H1 (cell line): ENCODE measurements around the gene MYOM3. TPM values are rescaled to one million over a fixed set of nuclear protein-coding genes. Genes with fewer than 3 reads are reported as not detected.

Experiments
- CTCF ChIA-PET: fragments of 300-600 bp; sonication (Branson Sonifier 250); formaldehyde crosslinking; loops from one replicate; lab custom pipeline; 2021; ENCODE audit not compliant: partially characterized antibody; lab: Charles Lee
- POLR2A ChIA-PET: fragments of 300-600 bp; sonication (Branson Sonifier 250); formaldehyde crosslinking; loops from one replicate; lab custom pipeline; 2021; ENCODE audit warnings: inconsistent platforms; ENCODE audit not compliant: partially characterized antibody; lab: Charles Lee
- DNase-seq, 2 experiments: peaks; one replicate each; pipeline versions ENCODE4 v3.0.0 to v3.0.0-alpha.2; 2010 to 2022; ENCODE audit warnings: low spot score in 2 of 2, low read depth in 1 of 2, mixed read lengths in 1 of 2
- FAIRE-seq: peaks from 2 replicates; lab custom pipeline; 2011; peaks lifted over from hg19 to GRCh38; lab: Jason Lieb, UNC
- H2AFZ ChIP-seq: 2 replicates; pipeline ENCODE4 v1.8.1; 2012; ENCODE audit warnings: low read length, inconsistent platforms
- H2AK5ac ChIP-seq: 2 replicates; pipeline ENCODE4 v1.6.1; 2013; ENCODE audit warnings: low read depth, low read length
- H2BK120ac ChIP-seq: replicated peaks from 2 replicates; pipeline ENCODE3; 2013; ENCODE audit warnings: low read depth, low read length, inconsistent platforms
- H2BK12ac ChIP-seq: 2 replicates; pipeline ENCODE4 v1.6.1; 2013; ENCODE audit warnings: low read depth, low read length
- H2BK15ac ChIP-seq: 2 replicates; pipeline ENCODE4 v1.6.1; 2013; ENCODE audit warnings: low read length
- H2BK20ac ChIP-seq: 2 replicates; pipeline ENCODE4 v1.6.1; 2013; ENCODE audit warnings: low read length
- H2BK5ac ChIP-seq: 2 replicates; pipeline ENCODE4 v1.6.1; 2013; ENCODE audit warnings: low read depth, low read length
- H3K14ac ChIP-seq: 2 replicates; pipeline ENCODE4 v1.6.1; 2013; ENCODE audit warnings: inconsistent platforms; ENCODE audit not compliant: insufficient read length
- H3K18ac ChIP-seq: 2 replicates; pipeline ENCODE4 v1.6.1; 2013; ENCODE audit warnings: low read length; ENCODE audit errors: extremely low read depth
- H3K23ac ChIP-seq: 2 replicates; pipeline ENCODE4 v1.6.1; 2013; ENCODE audit warnings: inconsistent platforms; ENCODE audit not compliant: insufficient read length
- H3K23me2 ChIP-seq: 2 replicates; pipeline ENCODE4 v1.6.1; 2013; ENCODE audit warnings: low read depth, low read length
- H3K27ac ChIP-seq: 2 replicates; pipeline ENCODE4 v1.6.1; 2011; ENCODE audit warnings: low read depth, low read length, inconsistent platforms
- H3K27me3 ChIP-seq, 4 experiments: replicated peaks in 1 of 4; 1 replicate in 1 of 4; 2 replicates in 3 of 4; pipeline versions ENCODE4 v1.6.1 to v1.8.1; 2011 to 2013; ENCODE audit warnings: low read length in 3 of 4, mild to moderate bottlenecking in 3 of 4, inconsistent platforms in 2 of 4, mixed read lengths in 2 of 4, moderate library complexity in 1 of 4; ENCODE audit not compliant: control insufficient read depth in 3 of 4, insufficient read depth in 3 of 4; ENCODE audit errors: extremely low read depth in 1 of 4
- H3K36me3 ChIP-seq, 4 experiments: 2 replicates each; pipeline versions ENCODE4 v1.6.1 to v1.8.1; 2011 to 2013; ENCODE audit warnings: mild to moderate bottlenecking in 4 of 4, low read length in 3 of 4, moderate library complexity in 2 of 4, control low read depth in 1 of 4, inconsistent platforms in 1 of 4; ENCODE audit not compliant: insufficient read depth in 4 of 4, control insufficient read depth in 2 of 4
- H3K4ac ChIP-seq: replicated peaks from 2 replicates; pipeline ENCODE3; 2013; ENCODE audit warnings: low read length, low read depth, mixed read lengths, inconsistent platforms; ENCODE audit not compliant: insufficient read length
- H3K4me1 ChIP-seq, 4 experiments: replicated peaks in 1 of 4; 1 replicate in 1 of 4; 2 replicates in 3 of 4; pipeline versions ENCODE4 v1.6.1 to v1.8.1; 2011 to 2013; ENCODE audit warnings: low read length in 3 of 4, inconsistent platforms in 2 of 4, mixed read lengths in 1 of 4; ENCODE audit not compliant: insufficient read depth in 4 of 4, control insufficient read depth in 3 of 4
- H3K4me2 ChIP-seq, 2 experiments: 2 replicates each; pipeline versions ENCODE4 v1.6.1 to v1.8.1; 2011 to 2013; ENCODE audit warnings: low read depth in 2 of 2, low read length in 2 of 2, control low read depth in 1 of 2, inconsistent platforms in 1 of 2, mild to moderate bottlenecking in 1 of 2; ENCODE audit not compliant: insufficient read depth in 1 of 2
- H3K4me3 ChIP-seq, 4 experiments: fragments of 200-600, 300-600 bp in 1 of 4; sonication (generic), shearing (Covaris generic), sonication (Bioruptor Twin) in 1 of 4; 2 replicates each; pipeline versions ENCODE4 v1.5.1 to v1.8.1; 2011 to 2016; ENCODE audit warnings: low read length in 4 of 4, low read depth in 3 of 4, control low read depth in 2 of 4, inconsistent platforms in 2 of 4, mild to moderate bottlenecking in 2 of 4, mixed read lengths in 1 of 4, moderate library complexity in 1 of 4; ENCODE audit not compliant: insufficient read depth in 2 of 4; ENCODE audit errors: extremely low read depth in 1 of 4
- H3K56ac ChIP-seq: replicated peaks from 2 replicates; pipeline ENCODE3; 2013; ENCODE audit warnings: low read depth, mild to moderate bottlenecking, mixed read lengths, low read length, inconsistent platforms; ENCODE audit not compliant: insufficient read length
- H3K79me1 ChIP-seq: 2 replicates; pipeline ENCODE4 v1.6.1; 2013; ENCODE audit warnings: low read depth, low read length, control low read depth
- H3K79me2 ChIP-seq, 2 experiments: 2 replicates each; pipeline versions ENCODE4 v1.6.1 to v1.8.1; 2012 to 2013; ENCODE audit warnings: low read length in 2 of 2, mild to moderate bottlenecking in 2 of 2, inconsistent platforms in 1 of 2; ENCODE audit not compliant: insufficient read depth in 2 of 2, control insufficient read depth in 1 of 2
- H3K9ac ChIP-seq, 4 experiments: replicated peaks in 1 of 4; 1 replicate in 1 of 4; 2 replicates in 3 of 4; pipeline versions ENCODE4 v1.6.1 to v1.8.1; 2011 to 2013; ENCODE audit warnings: low read depth in 3 of 4, low read length in 3 of 4, control low read depth in 2 of 4, mild to moderate bottlenecking in 2 of 4, moderate library complexity in 2 of 4, inconsistent platforms in 1 of 4; ENCODE audit errors: extremely low read depth in 1 of 4
- H3K9me3 ChIP-seq, 2 experiments: 2 replicates each; pipeline versions ENCODE4 v1.6.1 to v1.8.1; 2012 to 2013; ENCODE audit warnings: mild to moderate bottlenecking in 2 of 2, moderate library complexity in 2 of 2, control low read depth in 1 of 2, inconsistent platforms in 1 of 2, low read depth in 1 of 2, low read length in 1 of 2, mixed read lengths in 1 of 2; ENCODE audit not compliant: insufficient read depth in 2 of 2
- H4K20me1 ChIP-seq, 2 experiments: replicated peaks in 1 of 2; 2 replicates each; pipeline versions ENCODE3 to v1.8.1; 2011 to 2013; ENCODE audit warnings: inconsistent platforms in 2 of 2, low read length in 2 of 2, mild to moderate bottlenecking in 1 of 2; ENCODE audit not compliant: insufficient read depth in 2 of 2, control insufficient read depth in 1 of 2
- H4K5ac ChIP-seq: 2 replicates; pipeline ENCODE4 v1.6.1; 2013; ENCODE audit warnings: low read length, low read depth, mixed read lengths, inconsistent platforms; ENCODE audit not compliant: insufficient read length
- H4K8ac ChIP-seq: 2 replicates; pipeline ENCODE4 v1.8.0; 2013; ENCODE audit warnings: mild to moderate bottlenecking, moderate library complexity, low read length, inconsistent platforms; ENCODE audit not compliant: insufficient read depth; ENCODE audit errors: extremely low read depth
- H4K91ac ChIP-seq: replicated peaks from 2 replicates; pipeline ENCODE3; 2013; ENCODE audit warnings: low read length, mixed read lengths, inconsistent platforms; ENCODE audit not compliant: insufficient read length
- HDAC6 ChIP-seq: IDR thresholded peaks from one replicate; pipeline ENCODE4 v1.7.1; 2012; ENCODE audit warnings: low read depth, mild to moderate bottlenecking, inconsistent platforms, low read length, moderate library complexity
- KDM4A ChIP-seq: IDR thresholded peaks from one replicate; pipeline ENCODE4 v1.7.1; 2012; ENCODE audit warnings: low read depth, mild to moderate bottlenecking, moderate library complexity, low read length, inconsistent platforms; ENCODE audit not compliant: severe bottlenecking
- RFX5 ChIP-seq: IDR thresholded peaks from 2 replicates; pipeline ENCODE4 v1.6.1; 2011; ENCODE audit warnings: low read depth, low read length, improper control_type of control experiment, borderline replicate concordance
- WGBS, 2 experiments: shearing (Covaris generic) in 1 of 2; methylation state at CpG; one replicate each; pipeline versions ENCODE4 v1.1.6 to v1.1.7; 2013 to 2015; ENCODE audit warnings: low lambda C conversion rate in 2 of 2, mixed read lengths in 2 of 2, inconsistent platforms in 1 of 2, low coverage in 1 of 2, missing lambda C conversion rate in 1 of 2; ENCODE audit not compliant: insufficient replicate concordance in 2 of 2, insufficient coverage in 1 of 2, insufficient read length in 1 of 2; ENCODE audit errors: extremely low coverage in 1 of 2, missing lambda C conversion rate in 1 of 2; 5-methylcytosine and 5-hydroxymethylcytosine counted together
- polyA plus RNA-seq, 7 experiments: library from polyadenylated mRNA; depleted of rRNA in 3 of 7; stranded (reverse) in 5 of 7; unstranded in 2 of 7; fragments of >200 nt in 5 of 7; fragments of 200-250 nt in 2 of 7; gene quantifications; 1 replicate in 5 of 7; 2 replicates in 1 of 7; 4 replicates in 1 of 7; pipeline versions ENCODE4 v1.2.1 to v1.2.3, GENCODE V29; 2011 to 2013; ENCODE audit warnings: missing spikeins in 2 of 7, mixed read lengths in 2 of 7
- total RNA-seq: library from RNA; stranded (reverse); fragmentation: NEBNext Ultra II Directional; extraction: Animal tissue kit (Norgen Biotek cat#: 25700); gene quantifications from 2 replicates; pipeline ENCODE4 v1.2.1, GENCODE V29; 2021
- TF ChIP-seq, protein P1 (sequence below): IDR thresholded peaks from 2 replicates; pipeline ENCODE4 v1.6.1; 2012; ENCODE audit warnings: inconsistent platforms

The MYOM3 gene
- total and polyA plus RNA-seq, 2 of the 8 experiments (the other 6 are each of a cell fraction or from before 2014, with no cell fraction given), result 0.08 to 0.09 TPM

DNA sequence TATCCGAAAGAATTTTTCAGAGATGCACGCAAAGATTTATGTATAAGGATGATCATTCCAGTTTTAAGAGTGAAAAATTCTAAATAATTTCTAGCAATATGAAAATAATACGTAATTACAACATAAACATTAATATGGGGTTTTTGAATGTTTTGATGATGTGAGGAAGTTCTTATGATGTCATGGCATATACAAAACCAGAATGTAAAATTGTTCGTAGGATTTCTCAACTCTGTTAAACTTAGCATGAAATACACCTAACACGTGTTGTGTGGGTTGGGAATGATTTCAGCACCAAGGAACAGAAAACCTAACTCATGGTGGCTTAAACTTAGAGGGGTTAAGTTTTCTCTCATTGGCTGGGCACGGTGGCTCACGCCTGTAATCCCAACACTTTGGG is 62.2 kb downstream of the MYOM3 start:
- no peak overlapping the region for H4K91ac ChIP-seq
- no peaks in the 10 kb centered on the region for H3K27me3 ChIP-seq
- no peak overlapping the region for H3K9ac ChIP-seq
- H3K23ac ChIP-seq, result no peak overlapping the region
- 92% methylated on average over 7 of the region's 7 CpGs; no CpG with 5 or more reads in 1 of the 2 experiments for WGBS, 2 experiments
- no peak overlapping the region for H3K56ac ChIP-seq
- no peak overlapping the region for H3K4ac ChIP-seq
- no peaks in the 10 kb centered on the region; a peak in 1 of 7 replicates for H3K4me1 ChIP-seq
- no peaks in the 10 kb centered on the region for H3K23me2 ChIP-seq
- no peaks in the 10 kb centered on the region for H3K36me3 ChIP-seq
- no peak overlapping the region for H4K5ac ChIP-seq
- H3K4me2 ChIP-seq, result no peak overlapping the region
- FAIRE-seq (no peak), DNase-seq (no peak)
- no peak overlapping the region for H2BK5ac ChIP-seq
- no peak overlapping the region for H2BK20ac ChIP-seq
- no peak for TF ChIP-seq RFX5
- TF ChIP-seq, protein P1, sequence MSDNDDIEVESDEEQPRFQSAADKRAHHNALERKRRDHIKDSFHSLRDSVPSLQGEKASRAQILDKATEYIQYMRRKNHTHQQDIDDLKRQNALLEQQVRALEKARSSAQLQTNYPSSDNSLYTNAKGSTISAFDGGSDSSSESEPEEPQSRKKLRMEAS, result no peak
- TF ChIP-seq HDAC6, result no peak
- TF ChIP-seq KDM4A, result no peak
- H3K18ac ChIP-seq, result no peak overlapping the region
- POLR2A ChIA-PET, result no interaction called here
- no peak overlapping the region for H3K4me3 ChIP-seq
- H3K79me1 ChIP-seq, result no peaks in the 10 kb centered on the region
- CTCF ChIA-PET, result interaction anchor here (1.7 kb wide), 1 partner anchor 22 kb away, joined by 3 read pairs; no protein-coding TSS in a partner anchor
- H3K27ac ChIP-seq, result no peak overlapping the region
- H4K20me1 ChIP-seq, result no peaks in the 10 kb centered on the region
- no peak overlapping the region for H2BK12ac ChIP-seq
- H3K14ac ChIP-seq, result no peak overlapping the region
- H2AK5ac ChIP-seq, result no peak overlapping the region
- no peaks in the 10 kb centered on the region for H3K79me2 ChIP-seq
- H3K9me3 ChIP-seq, result no peaks in the 10 kb centered on the region
- H2BK15ac ChIP-seq, result no peak overlapping the region
- H4K8ac ChIP-seq, result no peak overlapping the region
- no peak overlapping the region for H2AFZ ChIP-seq
- H2BK120ac ChIP-seq, result no peak overlapping the region
